Frontal cortex (tissue), 4 donors: ENCODE data around the gene NFASC. TPM values are rescaled to one million over a fixed set of nuclear protein-coding genes. Genes with fewer than 3 reads are reported as not detected.

Source experiments
- DNase-seq, 2 donors: peaks; one replicate each; pipeline ENCODE4 v3.0.0; 2012; ENCODE audit warnings: low spot score in 2 of 2
- FAIRE-seq: peaks from 2 replicates; lab custom pipeline; 2012; peaks lifted over from hg19 to GRCh38; lab: Jason Lieb, UNC
- total RNA-seq: library from RNA; depleted of rRNA; stranded (reverse); fragments of >200 nt; gene quantifications from one replicate; pipeline ENCODE4 v1.2.3, GENCODE V29; 2014
- donor health status: control.
- donor health status: control.
- donor health status: control.

Gene NFASC
- total RNA-seq, 1 donor from 2014 or later: 27.3 TPM

DNA sequence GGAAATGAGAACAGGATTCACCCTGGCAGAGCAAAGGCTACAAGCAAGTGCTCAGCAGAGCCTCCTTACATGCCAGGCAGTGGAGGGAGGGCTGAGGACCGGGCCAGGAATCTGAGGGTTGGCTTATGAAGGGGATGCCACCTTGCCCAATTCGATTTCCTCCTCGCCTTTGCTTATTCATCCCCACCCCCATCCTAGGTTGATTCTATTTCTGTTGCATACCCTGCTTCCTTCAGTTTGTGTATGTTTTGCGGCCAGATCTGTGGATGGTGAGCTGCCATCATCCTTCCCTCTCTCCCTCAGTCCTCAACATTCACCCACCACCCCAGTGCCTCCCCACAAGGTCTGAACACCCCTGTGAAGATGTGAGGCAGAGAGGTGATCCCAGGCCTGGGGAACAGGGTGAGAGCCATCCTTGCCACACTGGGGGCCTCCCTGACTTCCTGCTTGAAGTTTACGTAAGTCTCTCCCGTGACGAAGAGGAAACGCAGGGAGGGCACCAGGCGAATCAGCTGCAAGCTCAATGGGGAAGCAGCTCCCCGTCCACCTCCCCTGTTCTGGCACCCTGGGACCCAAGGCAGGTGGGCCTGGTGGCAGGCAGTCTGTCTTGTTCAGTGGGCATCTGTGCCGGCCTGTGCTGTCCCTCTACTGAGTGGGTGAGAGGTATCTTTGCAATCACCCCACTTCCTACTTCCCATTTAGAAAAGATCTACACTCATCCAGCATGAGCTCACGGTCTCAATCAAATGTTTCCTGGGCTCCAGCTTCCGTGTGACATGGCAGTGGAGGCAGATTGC is 121.7 kb downstream of the NFASC start:
- FAIRE-seq (no peak), DNase-seq (no peak)

DNA sequence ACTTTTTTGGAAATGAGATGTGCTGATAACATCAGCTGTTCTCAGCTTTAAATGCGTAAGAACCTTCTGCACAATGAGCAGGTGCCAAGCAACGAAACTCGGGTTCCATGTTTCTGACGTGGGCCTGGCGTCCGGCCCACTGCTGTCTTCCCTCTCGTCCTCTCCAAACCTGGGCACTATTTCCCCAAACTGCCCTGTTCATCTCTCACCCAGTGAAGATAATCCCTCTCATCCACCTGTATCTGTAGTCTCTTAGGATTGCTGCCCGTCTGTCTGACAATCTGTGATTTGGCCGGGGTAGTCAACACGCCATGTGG is 122.3 kb downstream of the NFASC start:
- no peak for DNase-seq
- no peak for FAIRE-seq

DNA sequence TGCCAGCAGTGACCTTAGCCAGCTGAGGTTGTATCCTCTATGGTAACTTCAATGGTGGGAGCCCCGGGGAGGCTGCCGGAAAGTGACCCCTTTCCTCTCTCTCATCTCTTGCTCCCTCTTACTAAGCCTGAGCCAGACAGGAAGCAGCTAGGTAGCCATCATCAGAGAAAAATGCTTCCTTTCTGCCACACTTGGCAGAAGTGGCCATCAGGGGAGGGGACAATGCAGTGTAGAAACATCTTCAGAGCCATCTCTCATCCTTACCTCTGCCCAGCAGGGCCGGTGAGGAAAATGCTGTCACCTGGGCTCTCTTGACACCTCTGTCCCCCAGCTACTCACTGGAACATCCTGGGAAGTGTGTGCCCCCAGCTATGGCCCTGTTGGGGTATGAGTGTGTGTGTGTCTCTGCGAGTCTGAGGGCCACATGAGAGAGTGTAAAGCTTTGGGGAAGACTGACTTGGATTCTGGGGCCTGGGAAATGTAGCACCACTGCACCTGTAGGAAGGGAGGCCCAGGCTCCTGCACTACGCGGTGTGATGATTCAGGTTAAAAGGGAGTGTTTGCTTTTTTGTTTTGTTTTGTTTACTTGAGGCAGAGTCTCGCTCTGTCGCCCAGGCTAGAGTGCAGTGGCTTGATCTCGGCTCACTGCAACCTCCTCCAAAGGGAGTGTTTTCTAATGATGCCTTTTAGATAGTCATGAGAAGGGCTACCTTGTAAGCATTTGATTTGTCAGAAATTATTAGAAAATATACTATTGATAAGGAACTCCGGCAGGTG is 123.6 kb downstream of the NFASC start:
- no peak for DNase-seq
- no peak for FAIRE-seq

DNA sequence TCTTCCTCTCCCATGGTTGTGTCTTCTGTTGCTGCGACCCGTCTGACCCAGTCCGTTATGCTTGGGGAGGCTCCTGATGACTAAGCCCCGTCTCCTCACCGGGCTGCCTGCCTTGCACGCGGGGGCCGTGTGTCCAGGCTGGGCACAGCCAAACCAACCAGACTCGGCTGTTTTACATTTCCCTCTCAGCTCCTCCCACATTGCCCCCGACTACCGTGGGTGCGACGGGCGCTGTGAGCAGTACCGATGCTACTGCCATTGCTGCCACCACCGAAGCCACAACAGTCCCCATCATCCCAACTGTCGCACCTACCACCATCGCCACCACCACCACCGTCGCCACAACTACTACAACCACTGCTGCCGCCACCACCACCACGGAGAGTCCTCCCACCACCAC is 126.3 kb downstream of the NFASC start:
- DNase-seq (no peak), FAIRE-seq (no peak)

DNA sequence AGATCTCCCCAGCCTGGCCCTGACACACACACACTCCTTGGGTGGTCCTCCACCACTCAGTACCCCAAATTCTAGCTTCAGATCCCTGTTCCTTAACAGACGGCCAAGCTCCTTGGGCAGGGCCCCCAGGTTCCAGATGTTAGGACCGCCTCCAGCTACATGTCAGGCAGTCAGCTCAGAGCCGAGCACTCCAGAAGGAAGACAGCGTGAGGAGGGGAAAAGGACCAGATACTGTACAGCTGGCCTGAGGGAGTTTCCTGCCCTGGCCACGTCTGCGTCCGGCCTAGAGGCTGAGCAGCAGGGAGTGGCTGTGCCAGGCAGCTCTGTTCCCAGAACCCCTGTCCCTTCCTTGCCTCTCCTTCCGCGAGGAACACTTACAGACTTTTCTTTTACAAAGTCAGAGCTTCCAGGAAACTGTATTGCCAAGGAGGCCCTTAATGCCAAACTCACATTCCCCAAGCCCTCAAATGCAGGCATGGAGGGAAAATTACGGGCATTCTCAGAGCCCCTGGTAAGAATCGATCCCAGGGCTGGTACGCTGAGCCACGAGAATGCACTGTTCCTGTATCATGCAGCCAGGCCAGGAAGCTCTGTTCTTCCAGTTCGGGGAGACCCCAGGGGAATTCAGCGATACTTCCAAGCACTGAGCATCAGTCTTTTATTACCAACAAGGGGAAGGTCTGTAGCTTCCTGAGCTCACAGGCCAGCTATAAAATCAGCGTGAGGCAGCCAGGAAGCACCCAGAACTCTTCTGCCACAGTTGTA is 127.1 kb downstream of the NFASC start:
- no peak for FAIRE-seq

GRCh38 chr1:205001162-205001561 is 130.5 kb downstream of the NFASC start:
- FAIRE-seq (no peak), DNase-seq (no peak)

More for the DNA sequence above, 127.1 kb downstream of the NFASC start:
- DNase-seq: no peak

GRCh38 chr1:205002705-205003104 is 132.0 kb downstream of the NFASC start:
- FAIRE-seq (no peak), DNase-seq (no peak)

DNA sequence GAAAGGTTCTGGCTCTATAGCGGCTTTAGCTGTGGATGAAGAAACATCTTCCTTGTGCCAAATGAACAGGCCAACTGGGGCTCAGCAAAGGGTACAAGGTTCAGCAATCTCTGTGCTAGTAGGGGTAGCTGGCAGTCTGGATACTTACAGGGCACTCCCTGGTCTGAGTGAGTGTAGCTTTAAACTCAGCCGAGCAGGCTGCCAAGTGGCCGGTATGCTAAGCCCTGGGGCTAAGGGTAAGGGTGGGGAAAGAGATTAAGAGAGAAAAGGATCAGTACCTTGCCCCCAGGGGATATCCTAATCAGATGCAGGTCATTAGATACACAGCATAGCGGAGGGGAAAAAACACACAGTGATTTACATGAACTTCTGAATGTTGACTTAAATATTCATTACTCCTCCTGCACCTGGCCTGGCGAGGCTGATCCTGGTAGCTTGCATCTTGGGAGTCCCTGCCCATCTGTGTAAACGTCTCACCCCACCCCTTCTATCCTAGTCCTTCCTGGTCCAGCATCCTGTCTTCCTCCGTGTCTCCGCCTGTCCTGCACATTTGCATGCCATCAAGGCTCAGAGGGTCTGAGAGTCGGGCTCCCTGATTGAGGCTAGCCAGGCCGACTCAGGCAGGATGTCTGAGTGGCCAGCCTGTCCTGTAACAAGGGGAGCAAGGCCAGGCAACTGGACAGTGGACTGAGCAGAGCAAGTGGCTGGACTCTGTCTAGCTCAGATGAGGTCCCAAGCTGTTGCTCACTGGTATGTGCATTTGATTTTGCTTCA is 132.9 kb downstream of the NFASC start:
- DNase-seq: no peak

GRCh38 chr1:205004351-205004750 is 133.7 kb downstream of the NFASC start:
- no peak for FAIRE-seq
- DNase-seq: no peak

More for the DNA sequence above, 132.9 kb downstream of the NFASC start:
- FAIRE-seq: no peak

GRCh38 chr1:205008896-205009295 is 138.2 kb downstream of the NFASC start:
- no peak for DNase-seq
- FAIRE-seq: no peak

GRCh38 chr1:205009670-205010069 is 139.0 kb downstream of the NFASC start:
- DNase-seq (no peak), FAIRE-seq (no peak)

DNA sequence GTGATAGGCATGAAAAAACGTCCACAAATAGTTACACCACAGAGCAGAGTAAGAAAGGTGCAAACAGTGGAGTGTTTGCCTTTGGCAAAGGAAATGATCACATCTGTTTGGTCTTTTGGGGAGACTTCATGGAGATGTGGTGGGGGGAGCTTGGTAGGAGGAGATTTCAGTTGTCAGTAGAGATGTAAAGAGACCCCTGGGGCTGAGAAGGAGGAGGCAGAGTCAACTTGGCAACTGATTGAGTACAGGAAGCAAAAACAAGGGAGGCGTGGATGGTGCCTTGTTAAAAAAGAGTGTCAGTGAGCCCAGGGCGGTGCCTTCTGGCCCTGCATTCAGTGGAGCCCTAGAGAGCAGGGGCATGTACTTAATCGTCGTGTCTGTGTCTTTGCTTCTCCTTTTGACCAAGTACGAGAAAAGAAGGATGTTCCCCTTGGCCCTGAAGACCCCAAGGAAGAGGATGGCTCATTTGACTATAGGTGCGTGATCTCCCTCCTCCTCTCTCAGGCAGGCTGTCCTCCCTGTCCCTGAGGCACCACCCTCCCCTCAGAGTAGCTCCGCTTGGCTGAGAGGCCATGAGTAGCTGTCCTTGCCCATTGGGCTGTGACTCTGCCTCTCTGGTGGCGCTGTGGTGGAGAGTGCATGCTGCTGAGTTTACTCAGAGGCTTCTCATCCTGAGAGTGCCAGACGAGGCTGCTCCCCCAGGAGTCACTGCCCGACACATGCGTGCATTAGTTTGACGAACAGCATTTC is 141.9 kb downstream of the NFASC start:
- no peak for DNase-seq
- FAIRE-seq: no peak

DNA sequence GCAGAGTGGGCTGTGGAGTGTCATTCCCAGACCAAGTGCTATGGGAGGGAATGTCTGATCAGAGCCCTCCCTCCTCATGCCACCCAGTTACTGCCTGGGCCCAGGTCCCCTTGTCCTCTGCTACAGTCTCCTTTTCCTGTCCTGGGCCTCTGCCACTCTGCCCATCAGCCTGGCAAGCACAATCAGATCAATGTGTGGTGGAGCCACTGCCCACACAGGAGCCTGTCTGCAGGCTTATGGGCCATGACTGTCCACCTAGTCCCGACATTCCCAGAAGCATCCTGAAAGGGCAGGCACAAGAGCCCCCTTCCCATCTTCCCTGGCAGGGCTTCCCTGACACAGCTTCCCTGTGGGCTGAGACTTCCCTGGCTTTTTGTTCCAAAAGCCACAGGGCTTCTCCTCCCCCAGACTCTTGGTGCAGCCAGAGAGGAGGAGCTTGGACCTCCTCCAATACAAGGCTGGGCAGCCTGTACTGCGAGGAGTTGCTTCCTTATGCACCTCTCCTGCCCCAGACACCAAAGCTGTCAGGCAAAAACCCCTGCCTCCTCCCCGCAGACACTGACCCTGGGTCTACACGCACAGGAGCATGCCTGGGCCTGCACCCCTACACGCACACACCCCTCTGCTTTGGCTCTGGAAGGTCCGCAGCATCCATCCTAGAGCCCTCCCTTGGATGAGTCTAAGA is 143.2 kb downstream of the NFASC start:
- FAIRE-seq (no peak), DNase-seq (peak; percentile 37 to 59)

DNA sequence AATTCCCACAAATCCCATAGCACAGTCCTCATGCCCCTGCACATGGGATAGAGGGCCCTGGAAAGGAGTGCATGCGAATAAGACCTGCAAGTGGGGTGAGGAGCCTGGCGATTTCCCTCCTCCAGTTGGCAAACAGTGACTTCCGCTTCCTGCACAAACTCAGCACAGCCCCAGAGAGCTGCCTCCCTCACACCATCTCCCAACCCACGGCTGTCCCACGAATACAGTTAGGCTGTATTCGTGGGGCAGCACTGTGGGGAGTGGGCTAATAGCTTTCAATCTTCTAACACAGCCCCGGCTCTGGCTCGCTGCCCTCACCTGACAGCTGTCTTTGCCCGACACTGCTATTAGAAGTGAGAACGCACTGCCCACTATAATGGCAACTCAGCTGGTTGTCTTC is 144.1 kb downstream of the NFASC start:
- no peak for FAIRE-seq
- DNase-seq: no peak

DNA sequence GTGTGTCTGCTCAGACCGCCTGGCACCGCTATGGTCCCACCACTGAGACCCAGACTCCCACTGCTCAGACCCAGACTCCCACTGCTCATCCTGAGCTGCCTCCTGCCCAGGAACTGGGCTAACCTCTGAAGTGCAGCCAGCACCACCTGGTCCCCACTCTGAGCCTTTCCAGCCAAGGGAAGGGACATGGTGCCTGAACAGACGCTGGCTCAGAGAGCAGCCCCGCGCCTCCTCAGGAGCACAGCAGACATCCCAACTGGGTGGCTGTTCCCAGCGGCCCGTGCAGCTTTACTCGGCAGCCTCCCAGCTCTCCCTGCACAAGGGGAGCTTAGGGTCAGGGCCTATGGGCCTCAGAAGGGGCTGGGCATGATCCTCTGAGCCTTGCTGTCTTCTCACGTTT is 144.6 kb downstream of the NFASC start:
- FAIRE-seq (no peak), DNase-seq (no peak)

GRCh38 chr1:205016075-205016474 is 145.4 kb downstream of the NFASC start:
- DNase-seq: no peak
- FAIRE-seq: no peak

DNA sequence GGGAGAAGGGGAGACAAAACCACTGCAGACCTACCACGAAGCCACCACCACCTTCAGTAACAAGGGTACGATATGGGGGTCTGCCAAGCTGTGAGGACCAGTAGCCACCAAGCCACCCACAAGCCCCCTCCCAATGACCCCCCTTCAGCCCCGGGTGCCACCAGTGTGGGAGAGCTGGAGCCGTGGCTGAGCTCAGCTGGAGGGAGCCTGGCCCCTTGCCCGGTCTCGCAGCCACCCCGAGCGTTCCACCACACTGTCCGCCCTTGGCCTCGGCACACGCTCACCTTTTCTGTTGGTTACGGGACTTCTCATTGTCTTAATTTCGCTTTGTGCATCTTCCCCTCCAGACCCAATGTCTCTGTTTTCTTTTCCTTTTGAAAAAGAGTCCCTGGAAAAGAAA is 145.9 kb downstream of the NFASC start:
- no peak for FAIRE-seq

DNA sequence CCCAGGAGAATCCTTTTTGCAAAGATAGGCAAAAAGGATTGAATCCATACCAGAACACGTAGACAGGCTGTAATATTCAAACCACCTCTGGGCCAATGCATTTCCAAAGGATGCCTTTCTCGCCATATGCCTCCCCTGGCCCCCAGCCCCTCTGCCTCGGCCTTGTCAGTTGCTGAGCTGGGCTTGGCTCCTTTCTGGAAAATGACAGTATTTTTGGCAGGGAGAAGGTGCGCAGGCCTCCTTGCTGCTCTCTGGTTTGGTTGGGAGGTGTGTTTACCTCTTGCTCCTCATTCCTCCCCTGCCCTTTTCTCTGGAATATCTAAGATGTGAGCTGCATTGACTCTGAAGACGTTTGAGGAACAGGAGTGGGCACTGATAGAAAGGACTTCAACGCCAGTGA is 146.3 kb downstream of the NFASC start:
- DNase-seq (no peak), FAIRE-seq (no peak)

More for the DNA sequence above, 145.9 kb downstream of the NFASC start:
- no peak for DNase-seq

GRCh38 chr1:205017766-205018165 is 147.1 kb downstream of the NFASC start:
- DNase-seq (no peak), FAIRE-seq (no peak)
